Lower leg skin (tissue), 4 donors: ENCODE results near the gene PPARA. TPM values are rescaled to one million over a fixed set of nuclear protein-coding genes. Genes with fewer than 3 reads are reported as not detected.
"Not testable (repeated sequence)": the region's sequence is repeated elsewhere in the genome, so short reads cannot be mapped to it uniquely, and the experiment has no call there.

Experiments
- DNase-seq, 2 donors: peaks; one replicate each; pipeline ENCODE4 v3.0.0-alpha.2; 2019; ENCODE audit warnings: low spot score in 2 of 2
- H3K4me3 ChIP-seq: fragments of 200-600 bp; sonication (generic); 2 replicates; pipeline ENCODE4 v1.5.1; 2017; ENCODE audit warnings: mild to moderate bottlenecking, low read depth; ENCODE audit not compliant: poor library complexity, severe bottlenecking
- POLR2A ChIP-seq, 2 donors: fragments of 450-650 bp; IDR thresholded peaks; one replicate each; pipeline ENCODE4 v1.6.1; 2016 to 2017; ENCODE audit warnings: antibody characterized with exemption in 2 of 2, mild to moderate bottlenecking in 1 of 2, moderate library complexity in 1 of 2
- WGBS, 2 donors: methylation state at CpG; one replicate each; pipeline ENCODE4 v1.1.5; 2018; 5-methylcytosine and 5-hydroxymethylcytosine counted together
- intact Hi-C: fragments of 100-400 bp; cut with DNase I; formaldehyde crosslinking; loops from one replicate; pipeline ENCODE4 v1.15.0; 2023; ENCODE audit warnings: low total_unique reads
- total RNA-seq, 4 donors: library from RNA; depleted of rRNA; stranded (reverse); fragments of >200 nt; gene quantifications; one replicate each; pipeline ENCODE4 v1.1.0, GENCODE V29; 2016
- TF ChIP-seq, protein P1 (sequence below), 3 donors: fragments of 450-650 bp; IDR thresholded peaks; one replicate each; pipeline ENCODE4 v1.5.1; 2016; ENCODE audit warnings: antibody characterized with exemption in 3 of 3, mild to moderate bottlenecking in 3 of 3, moderate library complexity in 2 of 3

PPARA gene
- total RNA-seq, 4 donors from 2014 or later, result 27.8 to 58.1 (median 37.8) TPM

- no peak for DNase-seq
- intact Hi-C loops, result no loop called here
- H3K4me3 ChIP-seq, result no peak overlapping the region
- TF ChIP-seq POLR2A (IDR thresholded peaks at IDR 0.05), result no peak
- TF ChIP-seq, protein P1, sequence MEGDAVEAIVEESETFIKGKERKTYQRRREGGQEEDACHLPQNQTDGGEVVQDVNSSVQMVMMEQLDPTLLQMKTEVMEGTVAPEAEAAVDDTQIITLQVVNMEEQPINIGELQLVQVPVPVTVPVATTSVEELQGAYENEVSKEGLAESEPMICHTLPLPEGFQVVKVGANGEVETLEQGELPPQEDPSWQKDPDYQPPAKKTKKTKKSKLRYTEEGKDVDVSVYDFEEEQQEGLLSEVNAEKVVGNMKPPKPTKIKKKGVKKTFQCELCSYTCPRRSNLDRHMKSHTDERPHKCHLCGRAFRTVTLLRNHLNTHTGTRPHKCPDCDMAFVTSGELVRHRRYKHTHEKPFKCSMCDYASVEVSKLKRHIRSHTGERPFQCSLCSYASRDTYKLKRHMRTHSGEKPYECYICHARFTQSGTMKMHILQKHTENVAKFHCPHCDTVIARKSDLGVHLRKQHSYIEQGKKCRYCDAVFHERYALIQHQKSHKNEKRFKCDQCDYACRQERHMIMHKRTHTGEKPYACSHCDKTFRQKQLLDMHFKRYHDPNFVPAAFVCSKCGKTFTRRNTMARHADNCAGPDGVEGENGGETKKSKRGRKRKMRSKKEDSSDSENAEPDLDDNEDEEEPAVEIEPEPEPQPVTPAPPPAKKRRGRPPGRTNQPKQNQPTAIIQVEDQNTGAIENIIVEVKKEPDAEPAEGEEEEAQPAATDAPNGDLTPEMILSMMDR (IDR thresholded peaks at IDR 0.05), result no peak
- 90 to 93% methylated on average over 14 of the region's 14 CpGs for WGBS, 2 donors
These were observed 12.1 kb upstream of the PPARA start for GRCh38 chr22:46138058-46138797.

GRCh38 chr22:46139417-46139816, 10.9 kb upstream of the PPARA start:
- H3K4me3 ChIP-seq, intact Hi-C loops: not testable (repeated sequence)
- peak in 1 of 2 donors; percentile 87 for DNase-seq
- 65 to 67% methylated on average over 8 to 9 of the region's 9 CpGs for WGBS, 2 donors

DNA sequence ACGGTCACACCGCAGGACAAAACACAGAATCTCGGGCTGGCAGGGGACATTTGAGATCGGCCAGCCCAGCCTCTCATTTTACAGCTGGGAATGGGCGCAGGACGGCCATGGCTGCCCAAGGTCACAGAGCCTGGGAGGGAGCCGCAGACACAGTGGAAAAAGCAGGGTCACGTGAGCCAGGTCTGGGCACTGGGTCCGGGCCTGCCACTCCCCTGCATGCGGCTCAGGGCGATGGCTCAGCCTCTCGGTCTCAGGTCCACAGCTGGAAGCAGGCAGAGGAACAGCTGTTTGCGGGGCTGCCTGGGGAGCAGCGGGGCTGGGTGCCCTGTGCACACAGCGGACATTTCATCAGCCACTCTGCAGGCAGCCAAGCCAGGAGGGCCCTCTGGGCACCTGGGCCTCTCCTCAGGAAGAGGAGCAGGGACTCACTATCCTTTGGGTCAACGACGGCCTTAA, 10.4 kb upstream of the PPARA start:
- 70 to 73% methylated on average over 15 to 17 of the region's 17 CpGs for WGBS, 2 donors
- intact Hi-C loops, result no loop called here
- TF ChIP-seq, protein P1 (IDR thresholded peaks at IDR 0.05), result no peak
- TF ChIP-seq POLR2A (IDR thresholded peaks at IDR 0.05), result no peak
- DNase-seq, result peak in 1 of 2 donors; percentile 83
- no peak overlapping the region for H3K4me3 ChIP-seq

GRCh38 chr22:46140989-46141928, 9.1 kb upstream of the PPARA start:
- WGBS, 2 donors, result 84 to 88% methylated on average over 16 of the region's 16 CpGs
- DNase-seq, result no peak
- intact Hi-C loops, result no loop called here
- no peak overlapping the region for H3K4me3 ChIP-seq
- TF ChIP-seq, protein P1 (IDR thresholded peaks at IDR 0.05), result no peak
- TF ChIP-seq POLR2A (IDR thresholded peaks at IDR 0.05), result no peak

DNA sequence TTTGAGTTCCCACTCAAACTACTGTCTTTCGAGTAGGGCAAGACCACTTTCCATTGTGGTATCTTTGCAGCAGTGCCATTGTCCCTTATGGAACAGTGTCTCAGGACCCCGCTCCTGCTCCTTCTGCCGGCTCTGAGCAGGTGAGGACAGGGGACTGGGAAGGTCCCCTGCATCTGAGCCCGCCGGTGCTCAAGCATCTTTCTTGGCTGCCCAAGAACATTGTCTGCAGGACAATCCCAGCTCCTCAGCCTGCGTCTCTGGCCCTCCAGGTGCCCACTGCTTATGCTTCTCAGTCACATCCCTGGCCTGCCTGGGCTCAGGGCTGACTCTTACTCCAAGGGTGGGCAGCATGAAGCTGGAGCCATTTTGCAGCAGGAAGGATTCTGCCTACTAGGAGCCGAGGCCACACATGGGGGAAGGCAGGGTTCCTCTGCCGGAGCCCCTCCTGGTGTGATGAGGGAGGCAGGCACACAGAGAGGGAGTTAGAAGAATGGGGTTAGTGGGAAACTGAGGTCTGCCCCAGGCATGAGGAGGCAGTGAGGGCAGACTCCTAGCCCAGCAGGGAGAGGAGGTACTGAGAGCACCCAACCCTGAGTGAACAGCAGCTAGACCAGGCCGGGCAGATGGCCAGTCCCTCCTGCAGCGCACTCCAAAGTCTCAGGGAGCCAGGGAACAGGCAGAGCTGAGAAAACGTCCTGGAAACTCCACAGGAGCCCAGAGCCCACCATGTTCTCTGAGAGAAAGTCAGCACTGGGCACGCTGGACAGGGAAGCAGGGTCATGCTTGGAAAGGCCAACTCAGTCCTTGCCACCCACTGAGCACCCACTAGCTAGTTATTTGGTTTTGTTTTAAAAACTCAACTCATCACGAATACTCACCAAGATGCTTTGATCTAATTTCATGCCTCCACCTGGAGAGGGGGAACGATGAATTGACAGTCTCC, 7.5 kb upstream of the PPARA start:
- intact Hi-C loops, result no loop called here
- TF ChIP-seq POLR2A (IDR thresholded peaks at IDR 0.05), result no peak
- TF ChIP-seq, protein P1 (IDR thresholded peaks at IDR 0.05), result no peak

More for the DNA sequence above, 7.5 kb upstream of the PPARA start:
- 73 to 80% methylated on average over 14 of the region's 14 CpGs for WGBS, 2 donors
- DNase-seq, result no peak
- no peak overlapping the region for H3K4me3 ChIP-seq
